ENCODE measurements around the gene DUSP8. TPM values are rescaled to one million over a fixed set of nuclear protein-coding genes. Genes with fewer than 3 reads are reported as not detected.

DUSP8 gene
- total RNA-seq, 2 donors from 2014 or later, result 4.7 to 7.0 TPM

DNA sequence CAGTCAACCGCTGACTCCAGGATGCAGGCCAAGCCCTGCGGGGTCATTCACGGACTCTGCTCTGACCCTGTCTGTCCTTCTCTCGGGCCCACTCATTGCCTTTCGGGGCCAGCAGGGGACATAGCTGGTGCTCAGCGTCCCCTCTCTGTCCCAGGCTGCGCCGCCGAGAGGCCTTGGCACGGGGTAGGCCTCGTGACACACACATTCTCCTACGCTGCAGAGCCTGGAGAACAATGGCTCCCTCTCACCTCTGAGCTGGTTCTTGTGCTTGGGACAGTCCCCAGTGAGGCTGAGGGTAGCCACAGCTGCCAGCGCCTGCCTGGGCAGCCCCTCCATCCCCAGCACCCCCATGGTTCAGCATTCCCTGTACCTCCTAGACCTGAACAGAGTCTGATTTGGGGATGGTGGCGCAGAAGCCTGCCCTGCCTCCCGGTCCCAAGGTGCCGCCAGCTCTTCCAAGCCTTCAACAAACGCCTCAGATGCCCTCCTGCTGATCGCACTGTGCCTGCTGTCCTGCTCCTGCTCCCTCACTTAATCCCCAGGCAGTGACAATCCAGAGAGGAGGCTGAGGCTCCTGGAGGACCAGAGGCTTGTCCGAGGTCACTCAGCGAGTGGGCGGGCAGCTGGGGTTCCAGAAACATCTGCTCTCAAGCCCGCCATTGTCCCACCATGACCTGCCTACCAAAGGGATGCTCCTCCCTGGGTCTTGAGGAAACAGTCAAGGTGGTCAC, 30.4 kb downstream of the DUSP8 start:
- Mint-ChIP-seq H3K4me1 (no peaks in the 10 kb centered on the region), H3K36me3 (ENCODE audit: low read depth) (no peaks in the 10 kb centered on the region), H3K4me3 (no peak overlapping the region), H3K9me3 (no peaks in the 10 kb centered on the region), H3K27ac (peak overlapping the region; percentile 70), H3K27me3 (ENCODE audit: insufficient read depth) (peaks cover 60% of the 10 kb centered on the region)
- Histone ChIP-seq H3K4me1 (ENCODE audit: control insufficient read depth, insufficient read depth, low read length) (no peaks in the 10 kb centered on the region), H3K9me3 (ENCODE audit: control insufficient read depth, low read length) (no peaks in the 10 kb centered on the region), H3K27ac (ENCODE audit: low read depth, low read length) (no peak overlapping the region), H3K4me3 (ENCODE audit: low read length) (no peak overlapping the region), H3K27me3 (ENCODE audit: control insufficient read depth, insufficient read depth, low read length, poor library complexity, severe bottlenecking) (peaks cover 57% of the 10 kb centered on the region), H3K36me3 (ENCODE audit: control insufficient read depth, insufficient read depth, low read length) (no peaks in the 10 kb centered on the region), H3K9ac (ENCODE audit: extremely low read depth, low read length, poor library complexity, severe bottlenecking) (no peak overlapping the region)
- DNase-seq, result no peak
- TF ChIP-seq, protein P1, sequence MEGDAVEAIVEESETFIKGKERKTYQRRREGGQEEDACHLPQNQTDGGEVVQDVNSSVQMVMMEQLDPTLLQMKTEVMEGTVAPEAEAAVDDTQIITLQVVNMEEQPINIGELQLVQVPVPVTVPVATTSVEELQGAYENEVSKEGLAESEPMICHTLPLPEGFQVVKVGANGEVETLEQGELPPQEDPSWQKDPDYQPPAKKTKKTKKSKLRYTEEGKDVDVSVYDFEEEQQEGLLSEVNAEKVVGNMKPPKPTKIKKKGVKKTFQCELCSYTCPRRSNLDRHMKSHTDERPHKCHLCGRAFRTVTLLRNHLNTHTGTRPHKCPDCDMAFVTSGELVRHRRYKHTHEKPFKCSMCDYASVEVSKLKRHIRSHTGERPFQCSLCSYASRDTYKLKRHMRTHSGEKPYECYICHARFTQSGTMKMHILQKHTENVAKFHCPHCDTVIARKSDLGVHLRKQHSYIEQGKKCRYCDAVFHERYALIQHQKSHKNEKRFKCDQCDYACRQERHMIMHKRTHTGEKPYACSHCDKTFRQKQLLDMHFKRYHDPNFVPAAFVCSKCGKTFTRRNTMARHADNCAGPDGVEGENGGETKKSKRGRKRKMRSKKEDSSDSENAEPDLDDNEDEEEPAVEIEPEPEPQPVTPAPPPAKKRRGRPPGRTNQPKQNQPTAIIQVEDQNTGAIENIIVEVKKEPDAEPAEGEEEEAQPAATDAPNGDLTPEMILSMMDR (conservative IDR thresholded peaks at IDR 0.05), result no peak
- WGBS, 2 experiments (ENCODE audit: insufficient coverage in 1 of 2, insufficient read length in 1 of 2), result 87 to 89% methylated on average over 15 to 22 of the region's 22 CpGs

DNA sequence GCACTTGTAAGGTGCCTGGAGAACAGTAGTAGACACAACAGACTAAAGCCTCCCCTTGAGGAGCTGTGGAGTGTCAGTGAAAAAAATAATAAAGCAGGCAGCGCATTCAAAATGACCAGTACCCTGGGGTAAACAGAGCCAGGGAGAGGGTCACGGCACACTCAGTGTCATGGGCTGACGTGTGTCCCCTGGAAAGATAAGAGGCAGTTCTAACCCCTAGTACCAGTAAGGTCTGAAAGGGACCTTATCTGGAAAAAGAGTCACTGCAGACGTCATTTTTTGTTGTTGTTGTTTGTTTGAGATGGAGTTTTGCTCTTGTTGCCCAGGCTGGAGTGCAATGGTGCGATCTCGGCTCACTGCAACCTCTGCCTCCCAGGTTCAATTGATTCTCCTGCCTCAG, 32.0 kb downstream of the DUSP8 start:
- DNase-seq, result no peak
- Mint-ChIP-seq H3K27ac (no peak overlapping the region), H3K4me3 (no peak overlapping the region), H3K27me3 (ENCODE audit: insufficient read depth) (peaks cover 46% of the 10 kb centered on the region), H3K9me3 (no peaks in the 10 kb centered on the region), H3K36me3 (ENCODE audit: low read depth) (no peaks in the 10 kb centered on the region), H3K4me1 (no peaks in the 10 kb centered on the region)
- no peak overlapping the region for H3K9ac ChIP-seq (ENCODE audit: extremely low read depth, low read length, poor library complexity, severe bottlenecking)
- TF ChIP-seq, protein P1 (conservative IDR thresholded peaks at IDR 0.05), result no peak
- peaks cover 41% of the 10 kb centered on the region for H3K27me3 ChIP-seq (ENCODE audit: control insufficient read depth, insufficient read depth, low read length, poor library complexity, severe bottlenecking)
- H3K36me3 ChIP-seq (ENCODE audit: control insufficient read depth, insufficient read depth, low read length), result no peaks in the 10 kb centered on the region
- no peaks in the 10 kb centered on the region for H3K4me1 ChIP-seq (ENCODE audit: control insufficient read depth, insufficient read depth, low read length)
- no peaks in the 10 kb centered on the region for H3K9me3 ChIP-seq (ENCODE audit: control insufficient read depth, low read length)
- WGBS, 2 experiments (ENCODE audit: insufficient coverage in 1 of 2, insufficient read length in 1 of 2), result 90 to 95% methylated on average over 5 to 6 of the region's 6 CpGs
- H3K27ac ChIP-seq (ENCODE audit: low read depth, low read length), result no peak overlapping the region
- H3K4me3 ChIP-seq (ENCODE audit: low read length), result no peak overlapping the region

DNA sequence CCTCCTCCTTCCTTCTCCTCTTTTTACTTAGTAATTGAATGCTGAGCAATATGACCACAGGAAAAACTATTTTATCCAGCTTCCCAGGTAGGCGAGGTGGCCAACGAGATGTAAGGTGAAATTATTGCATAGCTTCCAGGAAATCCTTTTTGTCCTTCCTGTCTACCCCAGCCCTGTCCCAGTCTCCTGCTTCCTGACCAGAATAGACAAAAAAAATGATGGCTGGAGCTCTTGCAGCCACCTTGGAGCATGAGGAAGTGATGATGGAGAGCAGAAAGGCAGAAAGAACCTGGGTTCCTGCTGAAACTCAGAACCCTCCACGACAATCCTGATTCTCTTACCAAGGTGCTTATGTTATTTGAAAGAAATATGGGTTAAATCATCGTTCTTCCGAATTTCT, 33.9 kb downstream of the DUSP8 start:
- WGBS, 2 experiments (ENCODE audit: insufficient coverage in 1 of 2, insufficient read length in 1 of 2), result 88 to 96% methylated on average over 5 of the region's 5 CpGs
- H3K4me3 ChIP-seq (ENCODE audit: low read length), result no peak overlapping the region
- H3K9ac ChIP-seq (ENCODE audit: extremely low read depth, low read length, poor library complexity, severe bottlenecking), result no peak overlapping the region
- H3K27ac ChIP-seq (ENCODE audit: low read depth, low read length), result no peak overlapping the region
- peaks cover 24% of the 10 kb centered on the region for H3K27me3 ChIP-seq (ENCODE audit: control insufficient read depth, insufficient read depth, low read length, poor library complexity, severe bottlenecking)
- peaks cover 34% of the 10 kb centered on the region for H3K27me3 Mint-ChIP-seq (ENCODE audit: insufficient read depth)
- H3K36me3 Mint-ChIP-seq (ENCODE audit: low read depth), result no peaks in the 10 kb centered on the region
- H3K4me3 Mint-ChIP-seq, result no peak overlapping the region
- no peaks in the 10 kb centered on the region for H3K9me3 Mint-ChIP-seq
- H3K9me3 ChIP-seq (ENCODE audit: control insufficient read depth, low read length), result no peaks in the 10 kb centered on the region
- DNase-seq, result no peak
- no peaks in the 10 kb centered on the region for H3K4me1 Mint-ChIP-seq
- no peaks in the 10 kb centered on the region for H3K4me1 ChIP-seq (ENCODE audit: control insufficient read depth, insufficient read depth, low read length)
- H3K27ac Mint-ChIP-seq, result no peak overlapping the region
- no peaks in the 10 kb centered on the region for H3K36me3 ChIP-seq (ENCODE audit: control insufficient read depth, insufficient read depth, low read length)
- TF ChIP-seq, protein P1 (conservative IDR thresholded peaks at IDR 0.05), result no peak
